ENCODE results near the gene PDLIM7.
"Not testable (repeated sequence)": the region's sequence is repeated elsewhere in the genome, so short reads cannot be mapped to it uniquely, and the experiment has no call there.

PDLIM7 gene

GRCh38 chr5:177490311-177490991, 7.0 kb downstream of the PDLIM7 start:
- no peak for DNase-seq

DNA sequence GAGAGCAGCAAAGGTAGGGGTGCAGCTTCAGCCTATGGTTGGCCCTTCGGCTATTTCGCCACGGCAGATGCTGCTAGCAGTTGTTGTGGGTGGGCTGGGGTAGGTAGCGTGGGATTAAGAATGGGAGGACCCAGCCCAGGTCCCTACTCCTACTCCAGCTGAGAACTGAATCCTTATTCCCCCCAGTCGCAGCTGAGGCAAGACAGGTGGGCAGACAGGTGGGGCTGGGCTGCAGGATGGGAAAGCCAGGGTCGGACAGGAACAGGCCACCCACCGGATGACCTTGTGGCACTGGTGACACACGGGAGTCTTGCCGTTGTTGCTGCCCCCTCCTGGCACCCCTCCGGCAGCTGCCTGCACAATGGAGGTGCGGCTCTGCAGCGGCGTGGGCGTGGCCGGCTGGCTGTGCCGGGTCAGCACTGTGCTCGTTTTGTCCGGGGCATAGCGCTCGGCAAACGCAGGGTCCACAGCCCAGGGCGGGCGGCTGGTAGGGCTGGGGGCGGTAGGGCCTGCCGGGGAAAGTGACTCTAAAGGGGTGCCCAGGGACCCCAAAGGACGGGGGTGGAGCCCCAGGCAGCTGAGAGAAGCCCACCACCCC, 8.2 kb downstream of the PDLIM7 start:
- DNase-seq: no peak

GRCh38 chr5:177487975-177488374, 9.4 kb downstream of the PDLIM7 start:
- DNase-seq: no peak

- no peak for DNase-seq
These were observed 10.3 kb downstream of the PDLIM7 start for GRCh38 chr5:177487144-177487543.

- no peak for DNase-seq
These were observed 11.1 kb downstream of the PDLIM7 start for GRCh38 chr5:177486256-177486655.

DNA sequence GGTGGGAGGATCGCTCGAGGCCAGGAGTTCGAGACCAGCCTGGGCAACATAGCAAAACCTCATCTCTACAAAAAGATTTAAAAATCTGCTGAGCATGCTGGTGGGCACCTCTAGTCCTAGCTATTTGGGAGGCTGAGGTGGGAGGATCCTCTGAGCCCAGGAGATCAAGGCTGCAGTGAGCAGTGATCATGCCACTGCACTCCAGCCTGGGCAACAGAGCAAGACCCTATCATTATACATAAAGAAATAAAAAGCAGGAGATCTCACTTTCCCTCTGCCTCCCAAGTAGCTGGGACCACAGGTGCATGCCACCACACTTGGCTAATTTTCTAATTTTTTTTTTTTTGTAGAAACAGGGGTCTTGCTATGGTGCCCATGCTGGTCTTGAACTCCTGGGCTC, 11.7 kb downstream of the PDLIM7 start:
- not testable (repeated sequence) for DNase-seq

DNA sequence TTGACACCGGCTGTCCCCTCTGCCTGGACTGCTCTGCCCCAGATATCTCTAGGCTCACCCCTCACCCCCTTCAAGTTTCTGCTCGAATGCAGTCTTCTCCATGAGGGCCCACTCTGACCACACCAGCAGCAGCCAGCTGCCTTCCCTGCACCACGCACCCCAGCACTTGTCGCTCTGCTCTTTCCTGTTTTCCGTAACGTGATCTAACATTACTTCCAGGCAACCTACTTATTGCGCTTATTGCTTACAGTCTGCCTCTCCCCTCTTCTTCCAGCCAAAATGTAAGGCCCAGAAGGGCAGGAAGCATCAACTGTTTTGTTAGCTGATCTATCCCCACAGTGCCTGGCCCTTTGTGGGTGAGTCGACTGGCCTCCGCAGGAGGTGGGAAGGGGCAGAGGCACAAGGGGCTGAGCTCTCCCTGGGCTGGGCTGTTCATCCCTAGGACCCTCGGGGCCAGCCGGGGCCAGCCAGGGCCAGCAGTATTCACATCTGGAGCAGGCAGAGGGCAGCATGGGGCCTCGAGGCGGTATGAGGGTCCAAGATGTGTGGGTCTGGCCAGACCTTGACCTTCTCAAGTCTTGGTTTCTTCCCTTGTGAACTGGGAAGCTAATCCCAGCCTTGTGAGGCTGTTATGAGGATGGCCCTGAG, 12.4 kb downstream of the PDLIM7 start:
- no peak for DNase-seq

- no peak for DNase-seq
These were observed 13.2 kb downstream of the PDLIM7 start for GRCh38 chr5:177483994-177484901.

- no peak for DNase-seq
These were observed 14.4 kb downstream of the PDLIM7 start for GRCh38 chr5:177483042-177483441.

DNA sequence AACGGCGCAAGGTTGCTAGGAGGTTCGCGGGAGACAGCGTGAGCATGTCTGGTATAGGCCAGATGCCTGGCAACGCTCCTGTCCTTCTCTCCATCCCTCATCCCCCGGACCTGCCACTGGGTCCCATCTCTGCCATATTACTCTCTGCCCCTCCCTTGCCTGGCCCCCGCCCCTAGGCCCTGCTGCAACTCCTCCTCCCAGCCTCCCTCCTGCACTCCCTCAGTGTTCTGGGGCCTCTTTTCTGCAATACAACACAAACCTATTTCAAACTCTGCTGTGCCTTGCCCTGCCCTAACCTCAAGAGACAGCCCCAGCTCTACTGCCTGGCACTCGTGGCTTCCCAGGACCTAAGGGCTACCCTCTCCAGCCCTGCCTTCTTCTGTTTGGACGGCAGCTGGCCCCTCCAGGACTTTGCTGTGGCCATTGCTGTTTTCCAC, 15.0 kb downstream of the PDLIM7 start:
- DNase-seq: no peak

DNA sequence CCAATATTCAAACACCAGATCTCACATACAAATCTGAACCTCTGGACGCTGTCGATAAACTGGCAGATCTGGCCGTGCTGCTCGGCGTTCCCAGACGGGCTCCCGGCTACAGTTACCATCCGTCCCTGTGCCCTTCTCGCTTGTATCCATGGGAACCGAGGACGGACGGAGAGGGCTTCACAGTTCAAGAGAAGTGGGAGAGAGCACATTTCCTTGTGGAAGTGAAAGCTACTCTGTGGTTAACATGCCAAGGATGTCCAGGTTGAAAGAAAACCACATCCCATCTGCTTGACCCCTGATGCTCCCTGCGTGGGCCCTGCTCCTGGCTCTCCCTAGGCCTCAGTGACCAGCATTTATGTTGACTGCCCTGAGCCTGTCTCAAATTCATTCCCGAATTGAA, 17.6 kb downstream of the PDLIM7 start:
- no peak for DNase-seq

DNA sequence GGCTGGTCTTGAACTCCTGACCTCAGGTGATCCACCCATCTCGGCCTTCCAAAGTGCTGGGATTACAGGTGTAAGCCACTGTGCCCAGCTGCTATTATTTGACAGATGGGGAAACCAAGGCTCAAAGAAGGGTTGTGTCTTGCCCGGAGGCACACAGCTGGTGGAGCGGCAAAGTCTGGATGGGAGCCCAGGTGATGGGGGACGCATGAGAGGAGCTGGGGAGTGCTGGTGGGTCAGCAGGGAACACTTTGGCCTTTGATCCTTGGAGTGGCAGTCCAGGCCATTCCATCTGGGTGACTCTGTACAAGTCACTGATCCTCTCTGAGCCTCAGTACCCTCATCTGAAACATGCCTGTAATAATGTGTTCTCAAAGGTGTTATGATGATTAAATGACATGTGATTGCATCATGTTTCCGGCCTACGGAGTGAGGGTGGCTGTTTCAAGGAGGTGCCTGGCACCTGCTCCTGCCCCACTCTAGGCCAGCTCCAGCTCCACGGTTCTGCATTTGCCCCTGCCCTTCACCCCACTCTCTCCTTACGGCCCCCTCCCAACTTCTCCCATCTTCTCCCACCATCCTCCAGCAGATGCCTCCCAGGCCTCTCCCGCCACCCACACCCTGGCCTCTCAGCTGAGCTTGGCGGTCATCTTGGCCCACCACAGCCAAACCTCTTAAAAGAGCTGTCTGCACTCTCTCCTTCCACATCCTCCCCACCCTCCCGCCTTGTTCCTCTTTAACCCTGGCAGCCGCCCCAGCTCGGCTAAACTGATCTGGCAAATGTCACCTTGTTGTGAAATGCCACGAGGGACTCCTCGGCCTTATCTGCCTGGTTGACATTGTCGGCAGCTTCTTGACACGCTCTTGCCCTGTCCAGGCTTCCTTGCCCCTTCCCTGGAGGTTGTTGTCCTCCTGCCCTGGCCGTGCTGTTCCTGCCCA, 18.4 kb downstream of the PDLIM7 start:
- DNase-seq: no peak

- DNase-seq: no peak
These were observed 19.5 kb downstream of the PDLIM7 start for GRCh38 chr5:177477701-177478477.

DNA sequence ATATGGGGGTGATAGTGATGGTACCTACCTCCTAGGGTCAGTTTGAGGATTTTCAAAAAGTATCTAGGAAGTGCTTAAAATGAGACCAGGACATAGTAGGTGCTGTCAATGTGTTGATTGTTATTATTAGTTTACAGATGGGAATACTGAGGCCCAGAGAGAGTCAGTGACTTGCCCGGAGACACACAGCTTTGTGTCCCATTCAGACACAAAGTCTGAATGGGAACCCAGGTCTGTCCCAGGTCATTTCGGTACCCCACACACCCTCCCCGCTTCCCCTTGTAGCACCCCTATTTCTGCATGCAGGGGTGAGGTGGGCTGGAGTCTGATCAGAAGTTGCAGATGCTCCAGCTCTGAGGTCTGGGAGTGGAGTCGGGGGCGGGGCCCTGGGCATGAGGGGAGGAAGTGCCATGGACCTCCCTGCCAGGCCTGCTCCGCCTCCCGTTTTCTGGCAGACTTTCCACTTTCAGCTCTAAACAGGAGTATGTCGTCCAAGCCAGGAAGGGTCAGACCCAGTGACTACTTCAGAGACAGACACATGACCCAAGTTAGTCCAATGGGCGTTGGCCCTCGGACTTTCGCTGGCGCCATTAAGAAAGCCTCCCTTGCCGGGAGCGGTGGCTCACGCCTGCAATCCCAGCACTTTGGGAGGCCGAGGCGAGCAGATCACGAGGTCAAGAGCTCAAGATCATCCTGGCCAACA, 20.7 kb downstream of the PDLIM7 start:
- DNase-seq: no peak

GRCh38 chr5:177475563-177476427, 21.6 kb downstream of the PDLIM7 start:
- no peak for DNase-seq

DNA sequence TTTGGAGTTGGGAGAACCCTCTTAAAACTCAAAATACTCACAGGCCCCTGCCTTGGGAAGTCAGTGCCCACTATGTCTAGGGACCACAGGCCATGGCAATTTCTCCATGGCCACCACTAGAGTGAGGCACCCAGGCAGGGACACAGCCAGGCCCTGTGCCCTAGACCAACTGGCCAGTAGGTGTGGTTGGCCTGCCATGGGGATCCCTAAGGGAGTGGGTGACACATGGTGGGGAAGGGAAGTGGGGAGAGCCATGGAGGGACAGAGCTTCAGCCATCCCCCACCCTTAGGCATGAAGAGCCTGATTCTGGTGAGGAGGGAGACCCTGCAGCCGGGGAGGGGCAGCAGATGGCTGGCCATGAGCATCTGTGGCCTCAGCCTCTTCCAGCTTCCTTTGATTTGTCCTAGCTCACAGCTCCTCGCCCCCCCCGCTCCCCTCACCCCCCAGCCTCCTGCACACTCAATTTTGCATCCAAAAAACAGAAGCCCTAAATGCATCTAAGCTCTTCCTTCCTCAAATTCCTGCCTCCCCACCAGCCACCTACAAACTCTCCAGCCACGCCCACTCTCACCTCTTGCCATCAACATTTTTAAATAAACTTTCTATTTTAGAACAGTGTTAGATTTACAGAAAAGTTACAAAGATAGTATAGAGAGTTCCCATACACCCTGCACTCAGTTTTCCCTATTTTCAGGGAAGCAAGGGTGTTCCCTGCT, 22.4 kb downstream of the PDLIM7 start:
- no peak for DNase-seq

- DNase-seq: no peak
These were observed 23.4 kb downstream of the PDLIM7 start for GRCh38 chr5:177474002-177474476.

GRCh38 chr5:177473443-177474001, 23.9 kb downstream of the PDLIM7 start, which contains the start of gene DBN1:
TSS of gene DBN1 (minus strand) at chr5:177473634. CDS start at chr5:177473521, 113 bp downstream.
- DNase-seq: no peak

Measured in hippocampal formation (tissue), 2 donors.